Mucosa of gallbladder (tissue), 1 donor: ENCODE measurements around the gene LMNB1. TPM values are rescaled to one million over a fixed set of nuclear protein-coding genes. Genes with fewer than 3 reads are reported as not detected.
A peak's percentile ranks its signal among the peaks of the same experiment; 100 is the strongest.

ENCODE experiments used
- DNase-seq: peaks from one replicate; pipeline ENCODE4 v3.0.0-alpha.2; 2020; ENCODE audit warnings: low spot score
- total RNA-seq: library from RNA; stranded (reverse); gene quantifications from one replicate; pipeline ENCODE4 v1.2.1, GENCODE V29; 2021
- donor health status: DM: no; HTN: no; CAD: no.

Gene LMNB1
- total RNA-seq, 1 donor from 2014 or later = 9.4 TPM

DNA sequence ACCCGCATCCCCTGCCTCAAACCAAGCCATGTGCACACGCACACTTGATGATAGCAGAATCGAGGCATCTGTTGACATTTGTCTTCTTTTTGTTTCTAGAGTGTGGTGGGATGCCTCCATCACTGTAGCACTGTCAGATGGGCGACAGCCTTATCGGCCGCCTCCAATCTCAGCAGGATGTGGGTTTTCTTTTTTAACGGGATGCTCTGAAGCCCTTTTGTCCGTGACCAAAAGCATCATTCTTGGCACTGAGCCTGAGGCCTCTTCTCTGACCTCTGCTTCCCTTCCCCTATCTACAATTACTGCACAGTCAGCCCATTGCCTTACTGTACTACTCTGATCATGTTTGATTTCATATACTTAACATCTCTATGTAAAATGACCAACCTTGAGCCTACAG lies 78.3 kb downstream of the LMNB1 start:
- no peak for DNase-seq

- peak; percentile 58 for DNase-seq
Measured at GRCh38 chr5:126857472-126858410, 80.8 kb downstream of the LMNB1 start.

- no peak for DNase-seq
Measured at GRCh38 chr5:126858441-126858840, 81.5 kb downstream of the LMNB1 start.

DNA sequence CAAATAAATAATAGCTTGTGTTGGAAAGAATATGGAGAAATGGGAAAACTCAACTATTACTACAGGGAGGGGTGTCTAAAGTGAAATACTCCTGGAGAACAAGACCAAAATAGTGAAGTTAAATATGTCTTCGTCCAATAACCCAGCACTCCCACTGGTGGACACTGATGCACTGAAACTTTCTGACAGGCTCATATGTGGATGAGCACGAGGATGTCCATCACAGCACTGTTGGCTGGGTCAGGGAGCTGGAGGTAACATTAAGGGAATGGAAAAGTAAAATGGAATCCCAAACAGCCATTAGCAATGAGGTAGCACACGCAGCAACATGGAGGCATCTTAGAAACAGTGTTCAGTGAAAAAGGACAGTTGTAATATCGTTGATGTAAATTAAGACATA lies 86.5 kb downstream of the LMNB1 start:
- no peak for DNase-seq

- DNase-seq = no peak
Measured at GRCh38 chr5:126864042-126864688, 87.2 kb downstream of the LMNB1 start.

GRCh38 chr5:126865299-126865698 lies 88.4 kb downstream of the LMNB1 start:
- DNase-seq = no peak

DNA sequence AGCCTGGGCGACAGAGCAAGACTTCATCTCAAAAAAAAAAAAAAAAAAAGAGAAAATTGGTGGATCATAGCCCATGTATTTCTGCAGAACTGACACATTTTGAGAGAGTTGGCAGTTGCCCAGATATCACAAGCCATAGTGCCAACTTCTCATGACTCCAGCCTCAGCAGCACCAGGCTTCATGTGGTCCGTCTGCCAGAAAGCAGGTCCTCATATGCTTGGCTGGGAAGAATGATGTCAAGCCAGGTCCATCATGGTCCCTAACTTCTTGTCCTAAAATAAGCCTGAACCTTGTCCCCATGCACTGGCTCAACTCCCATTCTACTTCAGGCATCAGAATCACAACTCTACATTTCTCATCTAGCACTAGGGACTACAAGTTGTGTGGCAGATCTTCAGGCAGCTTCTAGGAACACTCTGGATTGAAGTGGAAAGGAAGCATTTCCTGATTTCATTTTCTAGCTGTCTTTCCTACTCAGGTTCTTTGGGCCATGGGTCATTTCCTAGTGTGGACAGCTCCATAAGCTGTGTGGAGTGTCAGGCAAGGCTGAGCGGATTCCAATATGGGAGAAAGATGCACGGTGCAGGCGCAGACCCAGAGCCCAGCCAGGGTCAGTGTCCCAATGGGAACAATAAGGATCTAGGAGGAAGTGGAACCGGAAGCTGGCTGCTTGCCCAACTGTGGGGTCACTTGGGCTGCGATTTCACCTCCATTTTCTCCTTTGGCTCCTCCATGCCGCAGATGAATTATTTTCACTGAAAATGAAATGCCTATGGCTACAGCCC lies 90.1 kb downstream of the LMNB1 start:
- DNase-seq = no peak

DNA sequence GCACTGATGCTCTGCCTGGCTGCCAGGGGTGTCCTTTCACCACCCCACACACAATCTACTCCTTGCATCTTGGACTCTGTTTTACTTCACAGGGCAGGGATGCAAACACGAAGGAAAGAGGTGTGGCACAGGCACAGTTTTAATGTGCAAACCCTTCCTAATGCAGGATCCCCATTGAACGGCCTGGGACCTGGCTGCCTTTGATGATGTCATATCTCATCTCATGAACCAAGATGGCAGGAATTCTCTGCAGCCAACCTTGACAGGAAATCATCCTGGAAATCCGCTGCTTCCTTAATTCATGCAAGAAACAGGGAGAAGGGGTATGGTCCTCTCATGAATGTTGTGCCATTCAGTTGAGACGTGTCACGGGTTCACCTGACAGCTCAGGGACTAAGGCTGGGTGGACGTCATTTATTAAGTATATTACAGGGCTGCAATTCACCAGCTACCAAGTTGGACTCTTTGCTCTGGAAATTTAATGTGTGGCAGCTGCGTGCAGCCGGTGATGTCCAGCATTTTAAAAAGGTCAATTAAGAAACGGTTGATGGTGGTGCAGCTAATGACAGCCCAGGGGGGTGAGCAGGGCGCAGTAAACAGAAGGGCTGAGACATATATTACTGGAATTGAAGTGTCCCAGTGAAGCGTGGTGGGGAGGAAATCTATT lies 91.5 kb downstream of the LMNB1 start:
- no peak for DNase-seq

DNA sequence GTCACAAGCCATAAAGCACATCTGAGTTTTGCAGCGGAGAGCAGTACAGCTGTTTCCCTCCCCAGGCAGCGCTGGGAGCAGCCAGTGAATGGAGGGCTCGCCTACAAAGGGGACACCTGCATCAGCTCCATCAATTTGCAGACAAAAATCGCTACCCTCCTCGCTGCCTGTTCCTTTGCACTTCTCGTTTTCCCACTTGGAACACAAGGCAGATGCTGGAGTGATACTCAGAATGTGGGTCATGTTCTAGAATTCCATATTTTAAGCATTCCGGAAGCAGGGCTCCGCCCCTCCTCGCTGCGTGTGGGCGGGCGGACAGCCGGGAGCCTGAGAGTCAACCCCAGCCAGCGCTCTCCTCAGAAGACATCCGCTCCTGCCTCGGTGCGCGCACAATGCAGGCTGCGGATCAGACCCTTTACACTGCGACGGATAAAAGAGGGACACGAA lies 92.1 kb downstream of the LMNB1 start:
- no peak for DNase-seq

- DNase-seq = no peak
Measured at GRCh38 chr5:126871441-126871840, 94.5 kb downstream of the LMNB1 start.

DNA sequence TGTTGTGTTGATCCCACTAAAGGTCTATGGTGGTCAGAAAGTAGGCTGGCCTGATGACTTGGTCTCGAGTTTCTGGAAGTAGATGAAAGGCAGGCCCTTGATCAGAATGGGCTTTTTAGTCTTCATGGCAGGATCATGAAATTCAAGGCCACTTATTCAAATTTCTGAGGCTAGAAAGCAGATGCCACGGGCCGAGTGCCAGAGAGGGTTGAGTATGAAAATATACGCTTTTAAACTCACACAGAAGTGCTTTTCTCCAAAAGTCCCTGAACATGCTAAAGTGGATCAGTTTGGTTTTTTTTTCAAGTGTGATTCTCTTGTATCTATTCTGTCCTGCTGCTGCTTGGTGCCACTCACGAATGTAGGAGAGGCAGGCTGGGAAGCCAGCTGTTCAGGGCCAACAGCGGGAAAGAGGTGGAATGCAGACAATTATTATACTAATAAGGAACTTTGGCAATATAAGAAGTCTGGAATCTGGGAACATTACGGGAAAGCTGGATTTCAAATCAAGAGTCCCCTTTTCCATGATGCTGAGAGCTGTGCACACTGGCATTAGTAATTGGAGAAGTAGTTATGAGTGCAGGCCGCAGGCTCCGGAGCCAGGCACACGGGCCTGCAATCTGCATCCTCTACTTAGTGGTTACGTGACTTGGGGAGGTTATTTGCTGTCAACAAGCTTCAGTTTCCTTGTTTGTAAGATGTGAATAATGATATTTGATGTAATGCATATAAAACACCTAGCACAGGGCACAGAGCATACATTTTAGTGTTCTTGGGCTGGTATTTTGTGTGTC lies 95.8 kb downstream of the LMNB1 start:
- DNase-seq = no peak

GRCh38 chr5:126875303-126875785 lies 98.4 kb downstream of the LMNB1 start:
- DNase-seq = no peak

DNA sequence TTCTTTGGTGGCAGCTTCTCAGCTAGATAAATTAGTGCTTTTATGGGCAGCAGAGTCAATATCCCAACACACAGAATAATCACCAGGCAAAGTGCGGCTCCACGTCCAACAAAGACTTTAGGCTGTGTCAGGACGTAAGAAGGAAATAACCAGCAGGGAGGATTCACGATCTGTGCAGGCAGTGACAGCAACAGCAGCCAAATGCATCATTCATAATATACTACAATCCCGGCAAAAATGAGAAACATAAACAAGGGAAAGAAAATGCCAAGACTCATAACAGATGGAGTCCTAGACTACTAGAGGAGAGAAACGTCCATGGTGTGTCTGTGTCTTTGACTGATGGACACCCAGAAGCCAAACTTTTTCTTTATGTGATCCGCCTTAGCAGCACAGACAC lies 100.7 kb downstream of the LMNB1 start:
- no peak for DNase-seq

- DNase-seq = no peak
Measured at GRCh38 chr5:126878085-126878484, 101.1 kb downstream of the LMNB1 start.

GRCh38 chr5:126878634-126879033 lies 101.7 kb downstream of the LMNB1 start:
- DNase-seq = no peak

- no peak for DNase-seq
Measured at GRCh38 chr5:126881821-126882600, 105.1 kb downstream of the LMNB1 start.

- DNase-seq = no peak
Measured at GRCh38 chr5:126883564-126884245, 106.8 kb downstream of the LMNB1 start.

- DNase-seq = no peak
Measured at GRCh38 chr5:126884269-126884819, 107.4 kb downstream of the LMNB1 start.
